Endothelial cell (in vitro differentiated cells): ENCODE results near the gene SLC17A4. TPM values are rescaled to one million over a fixed set of nuclear protein-coding genes. Genes with fewer than 3 reads are reported as not detected.

Experiments used
- DNase-seq: peaks from one replicate; pipeline ENCODE4 v3.0.0; 2021; ENCODE audit warnings: low spot score
- H3K27ac Mint-ChIP-seq: one replicate; pipeline ENCODE4 v1.8.0; 2021; ENCODE audit warnings: mixed read lengths, inconsistent platforms; ENCODE audit not compliant: unreplicated experiment
- H3K27me3 Mint-ChIP-seq: one replicate; pipeline ENCODE4 v1.8.0; 2021; ENCODE audit warnings: mild to moderate bottlenecking, moderate library complexity, mixed read lengths, inconsistent platforms; ENCODE audit not compliant: unreplicated experiment
- H3K36me3 Mint-ChIP-seq: one replicate; pipeline ENCODE4 v1.8.0; 2021; ENCODE audit warnings: mild to moderate bottlenecking, low read depth, mixed read lengths, inconsistent platforms; ENCODE audit not compliant: unreplicated experiment
- H3K4me1 Mint-ChIP-seq: one replicate; pipeline ENCODE4 v1.8.0; 2021; ENCODE audit warnings: mild to moderate bottlenecking, mixed read lengths, inconsistent platforms; ENCODE audit not compliant: unreplicated experiment
- H3K4me3 Mint-ChIP-seq: one replicate; pipeline ENCODE4 v1.8.0; 2021; ENCODE audit warnings: mild to moderate bottlenecking, mixed read lengths, inconsistent platforms; ENCODE audit not compliant: unreplicated experiment
- H3K9me3 Mint-ChIP-seq: one replicate; pipeline ENCODE4 v1.8.0; 2021; ENCODE audit warnings: mixed read lengths, inconsistent platforms; ENCODE audit not compliant: unreplicated experiment
- long read RNA-seq: library from polyadenylated mRNA; unstranded; transcript quantifications from one replicate; pipeline ENCODE4 v2.0.0, GENCODE V29; 2020; ENCODE audit not compliant: unreplicated experiment
- total RNA-seq: library from RNA; stranded (reverse); fragmentation: NEBNext Ultra II Directional; extraction: Animal tissue kit (Norgen Biotek cat#: 25700); gene quantifications from one replicate; pipeline ENCODE4 v1.2.1, GENCODE V29; 2021; ENCODE audit not compliant: unreplicated experiment
- TF ChIP-seq, protein P1 (sequence below): fragments of 200-600 bp; sonication (generic); IDR thresholded peaks from one replicate; pipeline ENCODE4 v1.5.0; 2021; ENCODE audit warnings: antibody characterized with exemption; ENCODE audit not compliant: unreplicated experiment

SLC17A4 gene, protein sequence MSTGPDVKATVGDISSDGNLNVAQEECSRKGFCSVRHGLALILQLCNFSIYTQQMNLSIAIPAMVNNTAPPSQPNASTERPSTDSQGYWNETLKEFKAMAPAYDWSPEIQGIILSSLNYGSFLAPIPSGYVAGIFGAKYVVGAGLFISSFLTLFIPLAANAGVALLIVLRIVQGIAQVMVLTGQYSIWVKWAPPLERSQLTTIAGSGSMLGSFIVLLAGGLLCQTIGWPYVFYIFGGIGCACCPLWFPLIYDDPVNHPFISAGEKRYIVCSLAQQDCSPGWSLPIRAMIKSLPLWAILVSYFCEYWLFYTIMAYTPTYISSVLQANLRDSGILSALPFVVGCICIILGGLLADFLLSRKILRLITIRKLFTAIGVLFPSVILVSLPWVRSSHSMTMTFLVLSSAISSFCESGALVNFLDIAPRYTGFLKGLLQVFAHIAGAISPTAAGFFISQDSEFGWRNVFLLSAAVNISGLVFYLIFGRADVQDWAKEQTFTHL
- not detected for total RNA-seq
- long read RNA-seq = 0 reads

DNA sequence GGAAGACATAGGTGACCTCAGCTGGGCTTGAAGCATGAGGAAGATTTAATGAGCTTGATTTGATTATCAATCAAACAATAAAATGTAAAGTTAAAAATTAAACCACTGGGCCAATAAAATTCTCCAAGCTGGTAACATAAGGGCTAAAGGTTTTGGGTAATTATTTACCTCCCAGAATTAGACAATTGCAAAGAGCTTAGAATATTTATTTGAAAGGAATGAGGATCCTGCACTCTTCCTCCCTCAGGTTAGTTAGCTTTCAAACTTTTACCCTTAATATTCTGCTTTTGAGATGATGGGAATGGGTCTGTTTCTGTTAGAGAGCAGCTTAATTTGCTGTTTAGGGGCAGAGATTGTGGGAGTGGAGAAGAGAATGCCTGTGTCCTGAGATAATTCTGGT lies at the start of gene SLC17A4:
Gene SLC17A4 (plus strand): TSS at position 208 of the 400 bp plus-strand sequence. CDS start 7,221 bp downstream, outside the sequence.
- no peak for DNase-seq
- Mint-ChIP-seq H3K4me1 (peaks cover 7% of the 10 kb centered on the region), H3K4me3 (no peak within 1 kb of the TSS), H3K9me3 (no peaks in the 10 kb centered on the region), H3K27me3 (peaks cover 2% of the 10 kb centered on the region), H3K36me3 (no peaks in the 10 kb centered on the region), H3K27ac (no peak within 1 kb of the TSS)
- TF ChIP-seq, protein P1, sequence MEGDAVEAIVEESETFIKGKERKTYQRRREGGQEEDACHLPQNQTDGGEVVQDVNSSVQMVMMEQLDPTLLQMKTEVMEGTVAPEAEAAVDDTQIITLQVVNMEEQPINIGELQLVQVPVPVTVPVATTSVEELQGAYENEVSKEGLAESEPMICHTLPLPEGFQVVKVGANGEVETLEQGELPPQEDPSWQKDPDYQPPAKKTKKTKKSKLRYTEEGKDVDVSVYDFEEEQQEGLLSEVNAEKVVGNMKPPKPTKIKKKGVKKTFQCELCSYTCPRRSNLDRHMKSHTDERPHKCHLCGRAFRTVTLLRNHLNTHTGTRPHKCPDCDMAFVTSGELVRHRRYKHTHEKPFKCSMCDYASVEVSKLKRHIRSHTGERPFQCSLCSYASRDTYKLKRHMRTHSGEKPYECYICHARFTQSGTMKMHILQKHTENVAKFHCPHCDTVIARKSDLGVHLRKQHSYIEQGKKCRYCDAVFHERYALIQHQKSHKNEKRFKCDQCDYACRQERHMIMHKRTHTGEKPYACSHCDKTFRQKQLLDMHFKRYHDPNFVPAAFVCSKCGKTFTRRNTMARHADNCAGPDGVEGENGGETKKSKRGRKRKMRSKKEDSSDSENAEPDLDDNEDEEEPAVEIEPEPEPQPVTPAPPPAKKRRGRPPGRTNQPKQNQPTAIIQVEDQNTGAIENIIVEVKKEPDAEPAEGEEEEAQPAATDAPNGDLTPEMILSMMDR = no peak

DNA sequence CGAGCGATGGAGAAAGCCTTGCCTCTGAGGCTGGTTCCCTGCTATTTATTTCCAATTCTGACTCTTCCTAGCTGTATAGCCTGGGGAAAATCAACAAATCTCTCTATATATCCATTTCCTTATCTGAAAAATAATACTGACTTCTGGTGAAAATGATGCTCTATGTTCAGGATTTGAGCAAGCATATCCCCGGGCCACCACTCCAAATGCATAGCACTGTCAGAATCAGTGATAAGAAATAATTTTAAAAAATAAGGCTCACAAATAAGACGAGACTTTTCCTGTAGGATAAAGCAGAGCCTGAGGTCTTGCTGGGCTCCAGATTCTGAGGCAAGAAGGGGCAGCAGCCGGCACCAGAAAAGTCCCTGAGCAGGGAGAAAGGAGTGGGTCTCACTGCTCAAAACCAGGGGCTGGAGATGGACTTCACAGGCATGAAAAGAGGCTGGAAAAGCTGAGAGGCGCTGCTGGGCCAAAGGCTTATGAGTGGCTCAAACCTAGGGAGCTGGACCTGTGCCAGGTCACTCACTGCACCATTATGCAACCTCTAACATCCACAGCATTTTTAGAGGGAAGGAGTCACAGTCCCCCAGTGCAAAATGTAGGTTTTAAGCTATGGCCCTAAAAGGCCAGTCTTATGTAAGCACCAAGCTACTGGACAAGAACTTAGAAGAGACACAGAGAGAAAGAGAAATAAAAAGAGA lies 48.1 kb upstream of the SLC17A4 start:
- H3K9me3 Mint-ChIP-seq = no peaks in the 10 kb centered on the region
- peaks cover 2% of the 10 kb centered on the region for H3K27me3 Mint-ChIP-seq
- no peaks in the 10 kb centered on the region for H3K36me3 Mint-ChIP-seq
- TF ChIP-seq, protein P1 = no peak
- no peak overlapping the region for H3K4me3 Mint-ChIP-seq
- peaks cover 4% of the 10 kb centered on the region for H3K4me1 Mint-ChIP-seq
- no peak overlapping the region for H3K27ac Mint-ChIP-seq
- DNase-seq = no peak

DNA sequence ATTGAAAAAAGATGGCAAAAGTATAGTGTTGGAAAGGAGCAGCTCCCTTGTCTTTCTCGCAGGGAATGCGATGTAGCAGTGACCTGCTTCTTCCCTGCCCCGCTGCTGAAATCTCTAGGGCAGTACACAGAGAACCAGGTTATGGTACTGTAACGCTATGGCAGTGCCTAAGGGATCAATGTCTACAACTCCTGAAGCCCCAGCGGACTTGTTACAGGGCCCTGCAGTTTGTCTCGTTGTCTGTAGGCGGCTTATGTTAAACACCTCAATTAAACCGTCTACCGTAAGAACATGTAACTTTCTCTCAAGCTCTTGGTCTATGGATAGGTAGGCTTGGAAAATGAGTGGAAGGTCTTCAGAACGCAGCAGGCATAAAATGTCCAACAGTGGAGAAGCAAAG lies 44.8 kb upstream of the SLC17A4 start:
- no peaks in the 10 kb centered on the region for H3K36me3 Mint-ChIP-seq
- H3K4me3 Mint-ChIP-seq = no peak overlapping the region
- no peak overlapping the region for H3K27ac Mint-ChIP-seq
- H3K9me3 Mint-ChIP-seq = no peaks in the 10 kb centered on the region
- no peaks in the 10 kb centered on the region for H3K27me3 Mint-ChIP-seq
- TF ChIP-seq, protein P1 = no peak
- H3K4me1 Mint-ChIP-seq = peaks cover 9% of the 10 kb centered on the region
- DNase-seq = no peak

DNA sequence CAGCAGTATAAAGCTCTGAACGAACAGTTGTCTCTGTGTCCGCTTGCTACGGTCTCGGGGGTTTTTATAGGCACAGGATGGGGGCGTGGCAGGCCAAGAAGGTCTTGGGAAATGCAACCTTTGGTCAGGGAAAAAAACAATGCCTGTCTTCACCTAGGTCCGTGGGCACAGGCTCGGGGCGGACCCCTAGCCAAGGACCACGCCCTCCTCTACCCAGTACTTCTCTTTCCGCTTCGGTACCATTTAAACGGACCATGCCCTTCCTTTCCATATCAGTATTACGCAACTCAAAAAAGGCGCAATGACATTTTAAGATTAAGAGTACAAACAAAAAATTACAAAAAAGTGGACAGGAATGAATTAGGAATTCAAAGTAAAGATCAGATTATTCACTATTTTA lies 44.3 kb upstream of the SLC17A4 start:
- no peak for DNase-seq
- Mint-ChIP-seq H3K9me3 (no peaks in the 10 kb centered on the region), H3K27ac (no peak overlapping the region), H3K36me3 (no peaks in the 10 kb centered on the region), H3K4me1 (peaks cover 14% of the 10 kb centered on the region), H3K4me3 (no peak overlapping the region), H3K27me3 (no peaks in the 10 kb centered on the region)
- TF ChIP-seq, protein P1 = no peak
